ENCODE data around the gene ZNF821.

- TF ChIP-seq, protein P1, sequence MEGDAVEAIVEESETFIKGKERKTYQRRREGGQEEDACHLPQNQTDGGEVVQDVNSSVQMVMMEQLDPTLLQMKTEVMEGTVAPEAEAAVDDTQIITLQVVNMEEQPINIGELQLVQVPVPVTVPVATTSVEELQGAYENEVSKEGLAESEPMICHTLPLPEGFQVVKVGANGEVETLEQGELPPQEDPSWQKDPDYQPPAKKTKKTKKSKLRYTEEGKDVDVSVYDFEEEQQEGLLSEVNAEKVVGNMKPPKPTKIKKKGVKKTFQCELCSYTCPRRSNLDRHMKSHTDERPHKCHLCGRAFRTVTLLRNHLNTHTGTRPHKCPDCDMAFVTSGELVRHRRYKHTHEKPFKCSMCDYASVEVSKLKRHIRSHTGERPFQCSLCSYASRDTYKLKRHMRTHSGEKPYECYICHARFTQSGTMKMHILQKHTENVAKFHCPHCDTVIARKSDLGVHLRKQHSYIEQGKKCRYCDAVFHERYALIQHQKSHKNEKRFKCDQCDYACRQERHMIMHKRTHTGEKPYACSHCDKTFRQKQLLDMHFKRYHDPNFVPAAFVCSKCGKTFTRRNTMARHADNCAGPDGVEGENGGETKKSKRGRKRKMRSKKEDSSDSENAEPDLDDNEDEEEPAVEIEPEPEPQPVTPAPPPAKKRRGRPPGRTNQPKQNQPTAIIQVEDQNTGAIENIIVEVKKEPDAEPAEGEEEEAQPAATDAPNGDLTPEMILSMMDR (IDR thresholded peaks at IDR 0.05), result no peak
- TF ChIP-seq POLR2AphosphoS5 (IDR thresholded peaks at IDR 0.05; ENCODE audit: insufficient read depth in 1 of 2, low read depth in 1 of 2) (no peak), POLR2A (IDR thresholded peaks at IDR 0.05) (no peak)
These were observed 10.4 kb upstream of the ZNF821 start for GRCh38 chr16:71894229-71894920.

All from vagina (tissue), 2 donors.